Measurements from ENCODE around the gene KDM4B.

DNA sequence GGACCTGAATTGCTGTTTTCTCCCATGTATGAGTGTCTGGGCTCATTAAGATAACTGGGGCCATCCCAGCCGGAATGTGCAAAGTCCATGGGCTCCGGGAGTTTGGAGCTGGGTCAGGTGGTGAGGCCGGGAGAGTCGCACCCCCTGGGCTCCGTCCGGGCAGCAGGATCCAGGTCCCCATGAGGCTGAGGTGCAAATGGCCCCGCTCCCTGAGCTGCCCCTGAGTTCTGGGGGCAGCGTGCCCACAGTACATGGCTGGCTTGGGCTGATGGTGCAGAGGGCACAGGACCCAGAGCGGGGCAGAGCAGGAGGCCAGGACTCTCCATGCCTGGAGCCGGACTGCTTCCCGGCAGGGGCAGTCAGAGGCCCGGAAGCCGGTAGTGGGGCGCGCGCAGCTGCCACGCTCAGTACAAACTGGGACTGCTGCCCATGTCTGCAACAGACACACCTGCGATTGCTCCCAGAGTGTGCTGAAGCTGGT lies 136.0 kb downstream of the KDM4B start:
- TF ChIP-seq POLR2A (IDR thresholded peaks at IDR 0.05; ENCODE audit: low read length) (no peak), GATA1 (IDR thresholded peaks at IDR 0.05; ENCODE audit: low read depth, low read length) (no peak)
